Measurements from ENCODE around the gene ELL.

DNA sequence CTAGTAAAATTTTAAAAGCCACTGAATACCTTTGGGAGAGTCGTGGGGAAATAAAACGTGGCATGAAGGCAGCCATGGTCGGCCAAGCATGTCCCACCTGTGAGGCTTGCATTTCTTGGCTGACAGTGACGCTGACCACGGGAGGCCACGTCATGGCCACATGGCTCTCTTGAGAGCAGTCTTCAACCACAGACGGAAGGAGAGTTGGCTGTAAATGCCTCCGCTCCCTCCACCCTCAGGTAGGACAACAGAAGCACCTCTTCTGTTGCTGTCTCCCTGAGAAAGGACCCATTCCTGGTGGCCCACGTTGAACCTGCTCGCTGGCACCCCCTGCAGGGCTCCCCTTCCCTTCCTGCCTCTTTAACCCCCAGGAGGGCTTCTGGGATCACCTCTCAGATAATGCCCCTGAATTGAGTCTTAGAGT lies 113.8 kb downstream of the ELL start:
- TF ChIP-seq ZNF70 (CRISPR knock-in tag; IDR thresholded peaks at IDR 0.05) (no peak), BACH2 (CRISPR knock-in tag; IDR thresholded peaks at IDR 0.05; ENCODE audit: borderline replicate concordance) (no peak), ZFP3 (CRISPR knock-in tag; IDR thresholded peaks at IDR 0.05) (no peak), RARB (CRISPR knock-in tag; IDR thresholded peaks at IDR 0.05) (no peak), ZFP30 (CRISPR knock-in tag; IDR thresholded peaks at IDR 0.05) (no peak), ESRRG (CRISPR knock-in tag; IDR thresholded peaks at IDR 0.05) (no peak), ZNF8 (CRISPR knock-in tag; IDR thresholded peaks at IDR 0.05) (no peak)
- TF ChIP-seq, protein P1, sequence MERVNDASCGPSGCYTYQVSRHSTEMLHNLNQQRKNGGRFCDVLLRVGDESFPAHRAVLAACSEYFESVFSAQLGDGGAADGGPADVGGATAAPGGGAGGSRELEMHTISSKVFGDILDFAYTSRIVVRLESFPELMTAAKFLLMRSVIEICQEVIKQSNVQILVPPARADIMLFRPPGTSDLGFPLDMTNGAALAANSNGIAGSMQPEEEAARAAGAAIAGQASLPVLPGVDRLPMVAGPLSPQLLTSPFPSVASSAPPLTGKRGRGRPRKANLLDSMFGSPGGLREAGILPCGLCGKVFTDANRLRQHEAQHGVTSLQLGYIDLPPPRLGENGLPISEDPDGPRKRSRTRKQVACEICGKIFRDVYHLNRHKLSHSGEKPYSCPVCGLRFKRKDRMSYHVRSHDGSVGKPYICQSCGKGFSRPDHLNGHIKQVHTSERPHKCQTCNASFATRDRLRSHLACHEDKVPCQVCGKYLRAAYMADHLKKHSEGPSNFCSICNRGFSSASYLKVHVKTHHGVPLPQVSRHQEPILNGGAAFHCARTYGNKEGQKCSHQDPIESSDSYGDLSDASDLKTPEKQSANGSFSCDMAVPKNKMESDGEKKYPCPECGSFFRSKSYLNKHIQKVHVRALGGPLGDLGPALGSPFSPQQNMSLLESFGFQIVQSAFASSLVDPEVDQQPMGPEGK (CRISPR knock-in tag; IDR thresholded peaks at IDR 0.05; ENCODE audit: borderline replicate concordance): no peak

Measured in SK-N-SH treated with all-trans-retinoic acid at 6 μM for 48 hours (cell line).